Subcutaneous adipose tissue (tissue), 4 donors: Measurements from ENCODE around the gene TMEM223. TPM values are rescaled to one million over a fixed set of nuclear protein-coding genes. Genes with fewer than 3 reads are reported as not detected.

Experiments
- CTCF ChIP-seq: fragments of 450-650 bp; IDR thresholded peaks from one replicate; pipeline ENCODE4 v1.5.1; 2016; ENCODE audit warnings: low read depth, mild to moderate bottlenecking, control low read depth, antibody characterized with exemption, moderate library complexity
- total RNA-seq, 4 donors: library from RNA; depleted of rRNA; stranded (reverse); fragments of >200 nt; gene quantifications; one replicate each; pipeline ENCODE4 v1.1.0, GENCODE V29; 2016

The TMEM223 gene
- total RNA-seq, 4 donors from 2014 or later = 14.5 to 22.6 (median 19.3) TPM

GRCh38 chr11:62805076-62805892 lies 13.5 kb upstream of the TMEM223 start, which contains the start of gene NXF1:
NXF1 (minus strand) TSS chr11:62805440; CDS start chr11:62805356, 84 bp downstream.
- TF ChIP-seq CTCF = no peak

GRCh38 chr11:62804310-62805075 lies 12.7 kb upstream of the TMEM223 start:
- TF ChIP-seq CTCF = no peak

- TF ChIP-seq CTCF = no peak
Measured at GRCh38 chr11:62801071-62801470, 9.3 kb upstream of the TMEM223 start.

- TF ChIP-seq CTCF = no peak
Measured at GRCh38 chr11:62799486-62799885, 7.7 kb upstream of the TMEM223 start.

- no peak for TF ChIP-seq CTCF
Measured at GRCh38 chr11:62796281-62796680, 4.5 kb upstream of the TMEM223 start.

- TF ChIP-seq CTCF = no peak
Measured at GRCh38 chr11:62794201-62794775, 2.5 kb upstream of the TMEM223 start.

GRCh38 chr11:62792202-62792575 lies 383 bp upstream of the TMEM223 start:
- no peak for TF ChIP-seq CTCF
